GM18508 (cell line): Measurements from ENCODE around the gene TNFSF13B.

ENCODE experiments used
- ATAC-seq: cut with Tn5 transposase; IDR thresholded peaks from one replicate; pipeline ENCODE4 v1.9.1; 2021; ENCODE audit warnings: moderate number of reproducible peaks; ENCODE audit not compliant: insufficient read depth, unreplicated experiment

TNFSF13B gene

DNA sequence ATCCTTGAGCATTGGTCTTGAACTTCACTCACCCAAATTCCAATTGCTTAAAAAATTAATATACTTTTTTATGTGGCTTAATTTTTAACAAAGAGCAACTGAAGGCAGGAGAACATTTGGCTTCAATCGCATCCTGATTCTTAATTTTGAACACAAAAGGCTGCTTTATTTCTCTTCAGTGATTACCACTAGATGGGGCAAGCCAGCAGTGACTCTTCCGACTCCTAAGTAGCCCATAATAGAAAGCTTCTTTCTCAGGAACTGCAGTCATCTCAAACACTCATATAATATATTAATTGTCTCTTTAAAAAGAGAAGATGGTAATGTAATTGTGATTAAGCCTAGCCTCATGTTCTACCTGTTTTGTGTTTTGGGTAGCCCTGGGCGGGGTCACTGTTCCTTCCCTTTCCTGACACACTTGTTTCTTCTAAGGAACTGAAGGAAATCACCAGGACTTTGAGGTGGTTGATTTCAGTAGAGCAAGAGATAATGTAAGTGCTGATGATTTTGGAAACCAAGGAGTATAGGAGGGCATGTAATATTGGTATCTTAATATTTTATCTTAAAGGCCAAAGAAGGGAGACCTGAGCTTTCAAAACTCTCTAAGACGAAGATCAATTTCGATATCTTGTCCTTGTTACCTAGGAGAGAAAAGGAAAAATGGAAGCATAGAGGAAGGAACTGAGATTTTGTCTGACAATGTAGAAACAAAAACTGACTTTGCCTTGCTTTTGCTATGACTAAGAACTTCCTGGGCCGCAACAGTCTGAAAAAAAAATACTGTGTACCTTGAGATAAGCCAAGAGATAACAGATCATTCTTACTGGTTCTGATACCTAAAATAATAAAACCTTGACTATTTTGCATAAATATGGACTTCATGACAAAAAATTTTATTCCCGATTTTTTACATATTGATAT, 73.1 kb downstream of the TNFSF13B start:
- no peak for ATAC-seq

- no peak for ATAC-seq
Observed at GRCh38 chr13:108345016-108345415, 75.5 kb downstream of the TNFSF13B start.

GRCh38 chr13:108346376-108346775, 76.9 kb downstream of the TNFSF13B start:
- ATAC-seq: no peak

GRCh38 chr13:108349269-108349668, 79.8 kb downstream of the TNFSF13B start:
- no peak for ATAC-seq

GRCh38 chr13:108350579-108350978, 81.1 kb downstream of the TNFSF13B start:
- no peak for ATAC-seq

- no peak for ATAC-seq
Observed at GRCh38 chr13:108352599-108352998, 83.1 kb downstream of the TNFSF13B start.

DNA sequence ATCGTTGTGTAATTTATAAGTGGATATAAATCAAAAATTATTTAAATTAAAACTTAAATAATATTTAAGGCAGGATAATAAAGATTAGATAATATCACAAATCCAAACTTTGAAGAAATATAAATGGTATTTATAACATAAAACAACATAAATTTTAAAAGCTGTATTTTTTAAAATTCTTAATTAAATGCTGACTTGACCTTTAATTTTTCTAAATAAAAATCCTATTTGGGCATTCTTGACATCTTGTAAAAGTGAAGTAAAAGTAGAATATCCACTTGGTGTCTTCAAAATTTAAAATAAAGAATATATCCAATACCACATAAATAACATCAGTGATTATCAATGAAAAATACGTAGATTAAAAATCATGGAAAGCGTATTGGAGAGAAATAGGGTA, 87.7 kb downstream of the TNFSF13B start:
- ATAC-seq: no peak
